ENCODE data around the gene ALPG. TPM values are rescaled to one million over a fixed set of nuclear protein-coding genes. Genes with fewer than 3 reads are reported as not detected.
"Not testable (repeated sequence)": the region's sequence is repeated elsewhere in the genome, so short reads cannot be mapped to it uniquely, and the experiment has no call there.

The ALPG gene
- total RNA-seq, 2 experiments from 2014 or later = not detected

DNA sequence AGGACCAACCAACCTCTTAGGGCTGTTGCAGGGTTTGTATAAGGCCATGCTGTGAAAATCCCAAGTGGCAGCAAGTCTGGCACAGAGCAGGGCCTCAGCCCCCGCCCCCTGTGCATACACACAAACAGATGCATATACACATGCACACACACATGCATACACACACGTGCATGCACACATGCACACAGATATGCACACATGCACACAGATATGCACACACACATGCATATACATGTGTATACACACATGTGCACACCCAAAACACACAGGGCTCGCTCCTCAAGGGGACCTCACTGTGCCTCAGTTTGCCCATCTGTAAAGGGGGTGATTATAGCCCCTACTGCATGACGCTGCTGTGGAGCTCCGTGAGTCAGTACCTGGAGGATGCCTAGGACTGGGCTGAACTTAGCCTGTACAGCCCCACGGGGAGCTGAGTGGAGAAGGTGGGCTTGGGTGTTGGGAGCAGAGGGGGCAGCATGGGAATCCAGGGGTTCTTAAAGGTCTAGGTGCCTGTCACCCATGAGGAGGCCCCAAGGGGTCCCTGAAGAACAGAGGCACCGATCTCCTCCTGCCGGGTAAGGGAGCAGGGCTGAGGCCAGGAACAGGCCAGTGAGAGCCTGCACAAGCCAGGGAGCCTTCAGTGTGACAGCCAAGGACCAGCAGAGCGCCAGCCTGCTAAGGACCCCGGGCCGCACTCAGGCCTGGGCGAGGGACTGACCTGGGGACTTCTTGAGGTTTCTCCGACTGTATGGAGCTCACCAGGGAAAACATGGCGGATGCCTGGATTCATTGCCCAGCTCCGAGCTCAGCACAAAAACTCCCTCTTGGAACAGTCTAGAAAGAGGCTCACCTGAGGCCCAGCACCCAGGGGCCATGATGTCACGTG, 25.3 kb downstream of the ALPG start:
- CTCF ChIA-PET = interaction anchor here (0.9 kb wide), 1 partner anchor 9 kb away, joined by 3 read pairs; no protein-coding TSS in a partner anchor

DNA sequence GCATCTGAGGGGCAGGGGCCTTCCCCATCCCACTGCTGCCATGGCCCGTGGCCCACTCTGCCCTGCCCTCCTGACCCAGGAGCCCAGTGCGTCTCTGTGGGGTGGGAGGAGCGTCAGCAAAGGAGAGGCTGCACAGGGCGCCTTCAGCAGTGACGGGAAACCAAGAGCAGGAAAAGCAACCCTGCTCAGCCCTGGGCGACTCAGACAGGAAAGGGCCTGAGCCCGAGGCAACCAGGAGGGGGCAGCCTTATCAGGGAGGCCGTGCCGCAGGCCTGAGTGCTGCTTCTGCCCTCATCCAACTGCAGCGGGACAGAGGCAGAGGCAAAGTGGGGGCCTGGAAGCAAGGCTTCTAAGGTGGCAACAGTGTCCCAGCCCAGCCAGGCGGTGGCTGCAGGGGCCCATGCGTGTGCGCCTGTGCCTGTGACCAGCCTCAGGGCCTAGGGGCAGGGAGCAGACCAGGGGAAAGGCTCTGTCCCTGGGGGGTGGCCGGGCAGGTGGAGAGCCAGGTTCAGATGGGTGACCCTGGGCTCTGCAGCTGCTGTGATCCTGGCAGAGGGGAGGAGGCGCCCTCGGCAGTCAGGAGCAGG, 26.0 kb downstream of the ALPG start:
- ChIA-PET POLR2A (no interaction called here), CTCF (interaction anchor here (0.9 kb wide), 1 partner anchor 8 kb away, joined by 3 read pairs; no protein-coding TSS in a partner anchor)
- Mint-ChIP-seq H3K36me3 (ENCODE audit: low read depth) (no peaks in the 10 kb centered on the region), H3K27me3 (ENCODE audit: low read depth) (no peaks in the 10 kb centered on the region), H3K4me3 (no peak overlapping the region), H3K27ac (no peak overlapping the region), H3K9me3 (ENCODE audit: insufficient read depth) (no peaks in the 10 kb centered on the region), H3K4me1 (ENCODE audit: low read depth) (no peaks in the 10 kb centered on the region)
- ATAC-seq (peak; percentile 37), DNase-seq (no peak)

More for the DNA sequence above, 25.3 kb downstream of the ALPG start:
- H3K27me3 Mint-ChIP-seq (ENCODE audit: low read depth) = no peaks in the 10 kb centered on the region
- H3K36me3 Mint-ChIP-seq (ENCODE audit: low read depth) = no peaks in the 10 kb centered on the region
- no peaks in the 10 kb centered on the region for H3K4me1 Mint-ChIP-seq (ENCODE audit: low read depth)
- DNase-seq (no peak), ATAC-seq (no peak)
- H3K9me3 Mint-ChIP-seq (ENCODE audit: insufficient read depth) = no peaks in the 10 kb centered on the region
- POLR2A ChIA-PET = no interaction called here
- H3K4me3 Mint-ChIP-seq = no peak overlapping the region
- no peak overlapping the region for H3K27ac Mint-ChIP-seq

DNA sequence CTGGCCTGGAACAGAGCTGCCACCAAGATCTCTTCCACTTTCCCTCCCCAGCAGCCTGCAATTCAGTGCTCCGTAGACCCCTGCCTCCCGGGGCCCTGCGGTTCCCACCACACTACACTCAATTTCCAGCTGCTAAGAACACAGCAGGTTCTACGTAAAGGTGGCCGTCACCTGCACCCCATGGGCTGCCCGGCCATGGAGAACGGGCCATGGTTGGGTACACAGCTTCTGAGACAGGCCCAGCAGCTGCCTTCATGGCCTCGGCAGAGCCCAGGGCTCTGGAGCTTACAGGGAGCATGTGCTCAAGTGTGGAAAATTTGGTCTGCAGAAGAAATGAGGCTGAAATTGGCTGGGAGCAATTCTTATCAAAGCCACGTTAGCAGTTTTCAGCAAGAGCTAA, 27.0 kb downstream of the ALPG start:
- ATAC-seq; H3K9me3 Mint-ChIP-seq (ENCODE audit: insufficient read depth); H3K27me3 Mint-ChIP-seq (ENCODE audit: low read depth); H3K36me3 Mint-ChIP-seq (ENCODE audit: low read depth); DNase-seq; H3K4me1 Mint-ChIP-seq (ENCODE audit: low read depth); POLR2A ChIA-PET; H3K27ac Mint-ChIP-seq; H3K4me3 Mint-ChIP-seq: not testable (repeated sequence)
- CTCF ChIA-PET = interaction anchor here (1.9 kb wide), 1 partner anchor 106 kb away, joined by 4 read pairs; no protein-coding TSS in a partner anchor

DNA sequence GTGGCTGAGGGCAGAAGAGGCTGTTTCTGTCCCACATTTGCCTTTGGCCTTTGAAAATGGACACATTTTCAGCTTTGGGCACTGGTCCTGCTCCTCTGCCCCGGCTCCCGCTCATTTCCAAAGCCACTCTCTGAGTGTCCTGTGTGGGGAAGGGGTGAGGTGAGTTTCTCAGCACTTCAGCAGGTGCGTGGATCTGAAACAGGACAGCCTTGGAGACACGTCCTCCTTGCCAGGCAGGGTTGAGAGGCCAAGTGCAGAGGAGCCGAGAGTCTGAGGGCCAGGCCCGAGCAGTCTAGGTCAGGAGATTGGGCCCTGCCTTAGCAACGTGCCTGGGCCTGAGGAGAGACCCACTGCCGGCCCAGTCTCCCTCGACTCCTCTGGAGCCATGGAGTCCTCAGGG, 27.4 kb downstream of the ALPG start:
- no peak overlapping the region for H3K4me3 Mint-ChIP-seq
- ATAC-seq (no peak), DNase-seq (no peak)
- H3K27ac Mint-ChIP-seq = no peak overlapping the region
- H3K27me3 Mint-ChIP-seq (ENCODE audit: low read depth) = no peaks in the 10 kb centered on the region
- no peaks in the 10 kb centered on the region for H3K4me1 Mint-ChIP-seq (ENCODE audit: low read depth)
- ChIA-PET POLR2A (no interaction called here), CTCF (interaction anchor here (1.9 kb wide), 1 partner anchor 107 kb away, joined by 4 read pairs; no protein-coding TSS in a partner anchor)
- H3K9me3 Mint-ChIP-seq (ENCODE audit: insufficient read depth) = no peaks in the 10 kb centered on the region
- H3K36me3 Mint-ChIP-seq (ENCODE audit: low read depth) = no peaks in the 10 kb centered on the region

DNA sequence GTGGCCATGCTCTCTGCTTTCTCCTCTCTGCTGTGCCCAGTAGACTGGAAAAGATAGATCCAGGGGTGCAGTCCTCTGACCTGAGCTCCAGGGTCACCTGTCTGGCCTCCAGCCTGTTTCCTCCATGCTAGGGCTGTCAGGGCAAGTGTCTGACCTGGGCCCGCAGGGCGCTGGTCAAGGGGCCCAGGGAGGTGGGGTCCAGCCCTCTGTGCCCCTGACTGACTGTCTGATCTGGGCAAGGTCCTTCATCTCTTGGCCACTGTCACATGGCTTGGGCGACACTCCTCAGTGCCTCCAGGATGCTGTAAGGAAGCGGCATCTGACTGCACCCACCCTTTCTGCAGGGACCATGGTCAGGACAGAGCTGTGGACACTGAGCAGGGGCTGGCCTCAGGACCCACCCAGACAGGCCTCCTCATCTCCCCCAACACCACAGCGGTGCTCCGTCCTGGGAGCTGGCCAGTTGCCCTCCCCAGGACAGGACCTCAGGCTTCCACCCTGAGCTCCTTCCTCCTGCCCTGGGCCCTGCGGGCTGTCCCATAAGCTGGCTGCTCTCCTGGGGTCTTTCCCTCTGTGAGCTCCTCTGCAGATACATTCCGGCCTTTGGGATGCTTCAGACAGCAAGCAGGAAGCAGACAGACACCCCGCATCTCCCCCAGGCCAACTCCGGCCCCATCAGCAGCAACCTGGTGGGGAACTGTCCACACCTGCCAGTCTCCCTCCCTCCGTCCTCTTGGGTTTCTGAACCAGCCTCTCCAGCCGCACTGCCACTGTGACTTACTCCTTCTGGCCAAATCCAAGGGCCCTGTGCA, 28.1 kb downstream of the ALPG start:
- H3K9me3 Mint-ChIP-seq (ENCODE audit: insufficient read depth) = no peaks in the 10 kb centered on the region
- DNase-seq = no peak
- H3K4me3 Mint-ChIP-seq = no peak overlapping the region
- H3K4me1 Mint-ChIP-seq (ENCODE audit: low read depth) = peaks cover under 1% of the 10 kb centered on the region
- no peak for ATAC-seq
- H3K36me3 Mint-ChIP-seq (ENCODE audit: low read depth) = no peaks in the 10 kb centered on the region
- POLR2A ChIA-PET = no interaction called here
- CTCF ChIA-PET = interaction anchor here (1.9 kb wide), 1 partner anchor 107 kb away, joined by 4 read pairs; no protein-coding TSS in a partner anchor
- H3K27me3 Mint-ChIP-seq (ENCODE audit: low read depth) = no peaks in the 10 kb centered on the region
- no peak overlapping the region for H3K27ac Mint-ChIP-seq

DNA sequence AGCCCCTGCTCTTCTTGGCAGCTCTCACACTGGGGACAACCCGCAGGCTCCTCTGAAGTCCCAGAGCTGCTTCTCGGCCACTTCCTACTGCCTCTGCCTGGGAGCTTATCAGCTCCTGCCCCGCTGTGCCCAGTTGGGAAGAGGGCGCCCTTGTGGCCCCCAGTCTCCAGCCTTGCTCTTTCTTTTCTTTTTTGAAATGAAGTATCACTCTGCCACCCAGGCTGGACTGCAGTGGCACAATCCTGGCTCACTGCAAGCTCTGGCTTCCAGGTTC, 28.7 kb downstream of the ALPG start:
- no peaks in the 10 kb centered on the region for H3K36me3 Mint-ChIP-seq (ENCODE audit: low read depth)
- H3K27ac Mint-ChIP-seq = no peak overlapping the region
- POLR2A ChIA-PET = no interaction called here
- CTCF ChIA-PET = interaction anchor here (1.9 kb wide), 1 partner anchor 108 kb away, joined by 4 read pairs; no protein-coding TSS in a partner anchor
- peaks cover 6% of the 10 kb centered on the region for H3K4me1 Mint-ChIP-seq (ENCODE audit: low read depth)
- DNase-seq (no peak), ATAC-seq (no peak)
- no peaks in the 10 kb centered on the region for H3K9me3 Mint-ChIP-seq (ENCODE audit: insufficient read depth)
- H3K27me3 Mint-ChIP-seq (ENCODE audit: low read depth) = no peaks in the 10 kb centered on the region
- H3K4me3 Mint-ChIP-seq = no peak overlapping the region

DNA sequence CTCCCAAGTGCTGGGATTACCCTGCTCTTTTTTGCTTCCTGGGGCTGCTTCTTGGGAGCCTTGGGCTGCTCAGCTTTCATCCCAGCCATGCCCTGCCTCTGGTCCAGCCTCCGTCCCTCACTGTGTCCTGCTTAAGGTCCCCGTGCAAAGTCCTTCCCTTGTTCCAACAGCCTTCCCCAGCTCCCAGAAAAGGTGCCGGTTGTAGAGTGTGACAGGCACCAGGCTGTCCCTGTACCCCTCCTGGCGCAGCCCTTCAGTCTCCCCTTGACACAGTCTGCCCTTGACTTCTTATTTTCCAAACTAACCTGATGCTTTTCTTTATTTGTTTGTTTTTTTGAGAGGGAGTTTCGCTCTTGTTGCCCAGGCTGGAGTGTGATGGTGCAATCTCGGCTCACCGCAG, 29.2 kb downstream of the ALPG start:
- H3K27ac Mint-ChIP-seq = no peak overlapping the region

DNA sequence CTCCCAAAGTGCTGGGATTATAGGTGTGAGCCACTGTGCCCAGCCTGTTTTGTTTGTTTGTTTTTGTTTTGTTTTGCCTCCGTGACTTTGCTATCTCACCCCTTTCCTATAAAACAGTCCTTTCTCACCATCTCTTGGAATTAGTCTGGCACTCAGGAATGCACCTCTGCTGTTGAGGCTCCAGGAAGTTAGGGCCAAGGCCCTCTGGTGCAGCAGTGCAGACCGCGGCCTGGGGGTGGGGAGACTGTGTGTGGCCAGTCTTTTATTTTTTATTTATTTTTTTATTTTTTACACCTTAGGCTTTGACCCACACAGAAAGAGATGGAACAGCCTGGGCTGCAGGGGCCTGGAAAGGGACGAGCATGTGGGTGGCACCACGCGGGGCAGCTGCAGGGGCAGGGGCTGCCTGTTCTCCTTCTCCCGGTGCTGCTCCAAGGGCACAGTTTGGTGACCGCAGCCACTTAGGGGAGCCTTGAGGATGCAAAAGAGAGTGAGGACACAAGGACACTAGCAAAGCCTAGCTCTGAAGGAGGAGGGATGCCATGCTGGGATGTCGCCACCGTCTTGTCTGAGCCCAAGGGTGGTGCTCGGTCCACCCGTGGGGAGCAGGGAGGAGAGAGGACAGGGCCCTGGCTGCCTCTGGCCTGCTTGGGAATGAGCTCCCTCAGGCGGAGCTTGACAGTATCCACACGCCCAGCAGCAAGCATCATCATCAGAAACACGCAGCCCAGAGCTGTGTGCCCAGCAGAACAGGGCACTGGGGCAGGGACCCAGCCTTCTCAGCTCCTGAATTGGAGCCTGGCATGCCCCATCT, 29.9 kb downstream of the ALPG start:
- Mint-ChIP-seq H3K4me3 (no peak overlapping the region), H3K9me3 (ENCODE audit: insufficient read depth) (no peaks in the 10 kb centered on the region), H3K27ac (no peak overlapping the region), H3K4me1 (ENCODE audit: low read depth) (peaks cover 10% of the 10 kb centered on the region), H3K36me3 (ENCODE audit: low read depth) (no peaks in the 10 kb centered on the region), H3K27me3 (ENCODE audit: low read depth) (no peaks in the 10 kb centered on the region)
- ATAC-seq (no peak), DNase-seq (no peak)
- POLR2A ChIA-PET = no interaction called here
- CTCF ChIA-PET = interaction anchor here (0.6 to 1.8 kb wide), 3 partner anchors 11 to 1671 kb away, joined by 3 to 7 read pairs (median 4); no protein-coding TSS in a partner anchor

More for the DNA sequence above, 29.2 kb downstream of the ALPG start:
- no peaks in the 10 kb centered on the region for H3K36me3 Mint-ChIP-seq (ENCODE audit: low read depth)
- ATAC-seq = no peak
- DNase-seq = no peak
- ChIA-PET POLR2A (no interaction called here), CTCF (interaction anchor here (0.6 to 1.8 kb wide), 3 partner anchors 11 to 1671 kb away, joined by 3 to 7 read pairs (median 4); no protein-coding TSS in a partner anchor)
- no peak overlapping the region for H3K4me3 Mint-ChIP-seq
- H3K9me3 Mint-ChIP-seq (ENCODE audit: insufficient read depth) = no peaks in the 10 kb centered on the region
- H3K4me1 Mint-ChIP-seq (ENCODE audit: low read depth) = peaks cover 10% of the 10 kb centered on the region
- H3K27me3 Mint-ChIP-seq (ENCODE audit: low read depth) = no peaks in the 10 kb centered on the region

DNA sequence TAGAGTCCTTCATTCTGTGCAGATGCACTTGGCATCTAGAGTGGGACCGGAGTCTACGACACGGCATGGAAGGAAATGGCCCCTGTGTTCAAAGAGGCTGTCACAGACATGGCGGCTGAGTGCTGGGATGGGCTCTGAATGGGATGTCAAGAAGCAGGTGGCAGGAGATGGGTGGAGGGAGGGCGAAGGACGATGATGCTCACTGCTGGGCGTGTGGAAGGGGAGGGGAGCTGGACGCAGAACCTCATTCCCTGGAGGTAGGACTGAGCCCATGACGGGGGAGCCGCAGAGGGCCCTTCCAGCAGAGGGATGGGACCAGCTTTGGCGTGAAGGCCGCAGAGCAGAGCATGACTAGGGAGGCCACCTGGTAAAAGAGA, 30.5 kb downstream of the ALPG start:
- ChIA-PET POLR2A (no interaction called here), CTCF (interaction anchor here (0.8 to 1.8 kb wide), 2 partner anchors 10 to 185 kb away, joined by 3 to 7 read pairs; no protein-coding TSS in a partner anchor)
- Mint-ChIP-seq H3K27ac (no peak overlapping the region), H3K4me1 (ENCODE audit: low read depth) (peaks cover 10% of the 10 kb centered on the region), H3K36me3 (ENCODE audit: low read depth) (no peaks in the 10 kb centered on the region), H3K9me3 (ENCODE audit: insufficient read depth) (no peaks in the 10 kb centered on the region), H3K27me3 (ENCODE audit: low read depth) (no peaks in the 10 kb centered on the region), H3K4me3 (no peak overlapping the region)
- DNase-seq (no peak), ATAC-seq (no peak)

DNA sequence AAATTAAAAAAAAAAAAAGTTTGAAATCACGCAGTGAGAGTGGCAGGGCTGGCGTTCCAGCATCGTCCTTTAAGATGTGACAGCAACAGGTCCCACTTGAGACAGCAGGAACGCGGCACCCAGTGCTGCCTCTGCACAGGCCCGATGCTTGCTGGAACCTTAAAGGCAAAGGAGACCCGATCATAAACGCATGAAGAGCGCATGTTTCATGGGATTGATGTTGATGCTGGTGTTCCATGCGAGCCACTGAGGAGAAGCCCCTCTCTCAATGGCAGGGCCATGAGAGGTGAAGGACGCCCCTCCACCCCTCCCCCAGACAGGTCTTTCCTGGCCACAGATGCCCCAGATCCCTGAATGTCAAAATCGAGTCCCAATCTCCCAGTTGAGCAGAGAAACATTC, 31.4 kb downstream of the ALPG start:
- CTCF ChIA-PET = interaction anchor here (0.8 kb wide), 1 partner anchor 186 kb away, joined by 3 read pairs; no protein-coding TSS in a partner anchor

More for the DNA sequence above, 31.4 kb downstream of the ALPG start:
- no peaks in the 10 kb centered on the region for H3K27me3 Mint-ChIP-seq (ENCODE audit: low read depth)
- DNase-seq = no peak
- H3K27ac Mint-ChIP-seq = no peak overlapping the region
- no peaks in the 10 kb centered on the region for H3K9me3 Mint-ChIP-seq (ENCODE audit: insufficient read depth)
- H3K4me1 Mint-ChIP-seq (ENCODE audit: low read depth) = peaks cover 10% of the 10 kb centered on the region
- ATAC-seq = no peak
- H3K4me3 Mint-ChIP-seq = no peak overlapping the region
- POLR2A ChIA-PET = no interaction called here
- H3K36me3 Mint-ChIP-seq (ENCODE audit: low read depth) = no peaks in the 10 kb centered on the region

Measured in activated CD8-positive, alpha-beta T cell treated with anti-CD3 and anti-CD28 coated beads, Interleukin-2, amount 10 ng/mL, durations not matched to agents 7 days and 5 days (primary cell).